Skin of body (tissue), 2 donors: Measurements from ENCODE around the gene GABBR1. TPM values are rescaled to one million over a fixed set of nuclear protein-coding genes. Genes with fewer than 3 reads are reported as not detected.

Source experiments
- DNase-seq: peaks from one replicate; lab custom pipeline; 2025; lab: John Stamatoyannopoulos, UW
- total RNA-seq: library from RNA; depleted of rRNA; stranded (reverse); fragments of >200 nt; gene quantifications from one replicate; pipeline ENCODE4 v1.2.3, GENCODE V29; 2014

GABBR1 gene
- total RNA-seq, 1 donor from 2014 or later = 28.8 TPM

DNA sequence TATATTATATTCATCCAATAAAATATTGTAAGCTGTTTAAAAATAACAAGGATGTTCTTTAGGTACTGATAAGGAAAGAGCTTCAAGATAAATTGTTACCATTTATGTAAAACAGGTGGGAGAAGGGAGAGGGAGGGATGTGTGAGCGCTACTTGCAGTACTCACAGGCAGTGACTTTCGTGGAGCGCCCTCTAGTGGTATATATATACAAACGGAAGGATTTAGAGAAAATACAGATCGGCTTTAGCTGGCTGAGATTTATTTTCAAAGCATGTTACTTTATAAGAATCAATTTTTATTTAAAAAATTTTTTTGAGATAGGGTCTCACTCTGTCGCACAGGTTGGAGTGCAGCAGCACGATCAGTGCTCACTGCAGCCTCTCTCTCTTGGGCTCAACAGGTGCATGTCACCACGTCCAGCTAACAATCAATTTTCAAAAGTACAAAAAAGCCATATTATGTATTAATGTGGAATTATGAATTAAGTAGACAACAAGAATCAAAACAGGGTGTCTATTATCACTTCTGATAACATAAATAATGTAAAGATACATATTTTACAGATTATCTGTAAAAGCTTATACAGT, 20.6 kb upstream of the GABBR1 start:
- no peak for DNase-seq

DNA sequence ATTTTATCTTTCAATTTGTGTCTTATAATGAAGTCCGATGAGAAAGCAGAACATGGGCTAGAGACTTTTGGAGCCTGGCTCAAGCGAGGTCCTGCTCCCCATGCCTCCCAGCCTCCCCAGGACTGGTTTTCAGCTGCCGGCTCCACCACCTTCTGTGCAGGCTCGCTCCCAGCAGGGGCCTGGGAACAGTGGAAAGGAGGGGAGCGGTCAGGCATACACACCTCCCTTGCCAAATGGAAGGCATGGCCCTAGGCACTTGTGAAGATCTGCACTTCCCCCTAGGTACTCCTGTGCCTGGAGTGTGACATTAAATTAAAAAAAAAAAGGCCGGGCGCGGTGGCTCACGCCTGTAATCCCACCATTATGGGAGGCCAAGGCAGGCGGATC, 19.2 kb upstream of the GABBR1 start:
- DNase-seq = no peak

DNA sequence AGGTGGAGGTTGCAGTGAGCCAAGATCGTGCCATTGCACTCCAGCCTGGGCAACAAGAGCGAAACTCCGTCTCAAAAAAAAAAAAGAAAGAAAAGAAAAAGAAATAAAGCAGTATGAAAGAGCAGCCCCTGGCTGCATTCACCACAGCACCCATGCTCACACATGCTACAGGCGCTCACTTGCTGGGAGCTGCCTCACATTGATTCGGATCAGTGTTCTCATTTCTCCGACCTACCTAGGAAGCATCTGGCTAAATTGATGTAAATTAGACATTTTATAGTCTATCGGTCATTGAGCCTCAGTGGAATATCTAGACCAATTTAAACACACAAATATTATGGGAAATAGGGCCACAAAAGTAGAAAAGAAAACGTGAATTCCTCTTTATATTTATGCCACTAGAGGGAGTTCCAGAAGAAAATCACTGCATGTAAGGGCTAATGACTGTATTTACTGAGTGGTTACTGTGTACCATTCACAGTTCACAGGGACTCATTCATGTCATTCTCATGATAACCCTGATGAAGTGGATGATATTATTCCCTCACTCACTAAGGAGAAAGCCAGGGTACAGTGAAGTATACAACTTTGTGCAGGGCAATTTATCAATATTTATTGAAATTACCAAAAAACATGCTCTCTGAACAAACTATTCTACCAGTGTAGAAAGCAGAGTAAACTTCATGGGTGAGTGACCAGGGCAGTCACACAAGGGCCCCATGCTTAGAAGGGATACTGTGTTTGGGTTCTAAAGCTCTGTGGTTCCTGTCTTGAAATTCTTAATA, 18.6 kb upstream of the GABBR1 start:
- no peak for DNase-seq

DNA sequence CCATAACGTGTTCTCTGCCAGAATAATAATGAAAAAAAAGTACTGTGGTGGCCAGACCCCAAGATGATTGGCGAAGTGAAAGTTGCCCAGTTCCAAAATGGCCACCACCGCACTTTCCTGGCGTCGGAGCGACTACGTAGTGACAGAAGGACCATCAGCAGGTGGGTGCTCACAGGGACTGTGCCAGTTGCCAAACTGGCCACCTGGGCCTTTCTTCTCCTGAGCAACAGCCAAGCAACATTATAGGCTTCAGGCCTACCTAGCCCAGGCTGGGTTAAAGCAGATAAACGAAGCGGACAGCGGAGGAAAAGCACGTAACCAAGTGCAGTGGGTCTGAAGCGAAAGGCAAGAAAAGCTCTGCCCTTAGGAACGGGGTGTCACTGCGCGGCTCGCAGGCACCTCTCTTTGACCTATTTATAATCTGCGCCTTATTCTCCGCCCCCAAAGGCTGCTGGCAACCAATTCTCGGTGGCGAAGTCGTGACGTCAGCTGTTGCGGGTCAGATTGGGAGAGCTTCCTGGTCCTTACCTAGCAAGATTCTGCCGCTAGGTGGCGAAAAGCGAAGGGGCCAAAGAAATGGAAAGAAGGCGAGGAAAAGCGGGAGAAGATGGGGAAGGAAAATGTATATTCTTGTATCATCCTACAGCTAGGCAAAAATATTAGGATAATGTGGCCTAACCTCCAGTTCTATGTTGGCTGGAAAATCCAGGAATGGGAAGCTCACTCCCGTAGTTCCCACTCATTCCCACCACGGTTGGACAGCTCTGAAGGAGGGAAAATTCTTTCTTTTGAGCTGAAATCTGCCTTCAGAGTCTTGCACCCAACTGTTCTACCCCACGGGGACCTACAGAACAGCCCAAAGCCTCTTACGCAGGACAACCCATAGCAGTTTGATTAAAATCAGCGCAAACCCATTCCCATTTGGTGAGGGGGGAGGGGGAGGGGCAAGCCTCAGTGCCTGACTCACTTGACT, 17.0 kb upstream of the GABBR1 start:
- peak; percentile 97 for DNase-seq

DNA sequence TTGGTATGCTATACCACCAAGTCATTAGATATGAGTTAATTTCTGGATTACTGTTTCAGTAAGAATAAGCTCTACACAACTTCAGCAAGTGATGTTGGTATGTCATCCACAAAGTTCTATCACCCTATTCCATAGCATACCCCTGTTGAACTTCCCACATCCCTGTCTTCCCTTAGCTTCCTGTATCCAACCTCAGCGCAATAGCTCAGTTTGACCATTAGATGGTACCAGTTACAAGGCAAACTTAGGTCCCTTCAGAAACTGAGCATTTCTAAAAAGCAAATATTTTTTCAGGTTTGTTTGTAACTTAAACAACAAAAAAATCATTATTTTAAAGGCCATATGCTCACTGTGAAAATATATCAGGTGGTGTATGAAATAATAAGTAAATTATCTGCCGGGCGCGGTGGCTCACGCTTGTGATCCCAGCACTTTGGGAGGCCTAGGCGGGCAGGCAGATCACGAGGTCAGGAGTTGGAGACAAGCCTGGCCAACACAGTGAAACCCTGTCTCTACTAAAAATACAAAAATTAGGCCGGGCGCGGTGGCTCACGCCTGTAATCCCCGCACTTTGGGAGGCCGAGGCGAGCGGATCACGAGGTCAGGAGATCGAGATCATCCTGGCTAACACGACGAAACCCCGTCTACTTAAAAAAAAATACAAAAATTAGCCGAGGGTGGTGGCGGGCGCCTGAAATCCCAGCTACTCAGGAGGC, 15.1 kb upstream of the GABBR1 start:
- no peak for DNase-seq

DNA sequence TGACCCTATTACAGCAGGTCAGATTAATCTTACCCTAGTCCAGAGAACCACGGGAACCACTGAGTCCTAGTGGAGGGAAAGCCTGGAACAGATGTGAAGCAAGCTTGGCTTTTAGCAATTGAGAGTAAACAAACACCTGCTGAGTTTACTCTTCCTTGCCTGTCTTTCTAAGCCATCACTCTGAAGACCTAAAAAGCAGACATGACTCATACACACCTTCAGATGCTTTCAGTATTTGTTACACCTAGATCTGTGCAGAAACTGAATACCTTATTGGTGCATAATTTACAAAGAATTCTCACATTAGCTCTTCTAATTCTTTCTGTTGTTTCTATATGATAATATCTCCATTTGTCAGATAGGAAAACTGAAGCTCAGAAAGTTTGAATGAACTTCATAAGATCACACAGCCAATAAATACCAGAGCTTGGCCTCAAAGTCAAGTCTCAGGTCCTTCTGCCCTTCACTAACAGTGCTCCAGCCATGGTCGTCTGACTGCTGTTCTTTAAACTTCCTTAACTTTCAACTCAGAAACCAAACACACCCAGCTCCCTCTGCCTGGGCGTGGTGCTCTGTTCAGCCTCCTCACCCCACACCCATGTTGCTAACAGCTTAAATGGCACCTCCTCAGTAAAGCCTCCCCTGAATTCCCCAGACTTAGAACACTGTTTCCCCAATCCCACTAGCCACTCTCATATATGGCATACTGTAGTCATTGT, 8.6 kb upstream of the GABBR1 start:
- DNase-seq = no peak

DNA sequence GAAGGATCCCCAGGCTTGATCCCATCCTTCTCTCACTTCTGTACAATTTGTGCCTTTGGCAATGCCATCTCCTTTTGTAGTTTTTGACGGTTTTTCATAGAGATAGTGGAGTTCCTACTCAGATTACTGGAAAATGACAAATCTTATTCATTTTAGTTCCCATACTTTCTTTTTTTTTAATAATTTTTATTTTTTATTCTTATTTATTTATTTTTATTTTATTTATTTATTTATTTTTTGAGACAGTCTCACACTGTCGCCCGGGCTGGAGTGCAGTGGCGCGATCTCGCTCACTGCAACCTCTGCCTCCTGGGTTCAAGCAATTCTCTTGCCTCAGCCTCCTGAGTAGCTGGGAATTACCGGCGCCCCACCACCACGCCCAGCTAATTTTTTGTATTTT, 4.3 kb upstream of the GABBR1 start:
- DNase-seq = no peak

DNA sequence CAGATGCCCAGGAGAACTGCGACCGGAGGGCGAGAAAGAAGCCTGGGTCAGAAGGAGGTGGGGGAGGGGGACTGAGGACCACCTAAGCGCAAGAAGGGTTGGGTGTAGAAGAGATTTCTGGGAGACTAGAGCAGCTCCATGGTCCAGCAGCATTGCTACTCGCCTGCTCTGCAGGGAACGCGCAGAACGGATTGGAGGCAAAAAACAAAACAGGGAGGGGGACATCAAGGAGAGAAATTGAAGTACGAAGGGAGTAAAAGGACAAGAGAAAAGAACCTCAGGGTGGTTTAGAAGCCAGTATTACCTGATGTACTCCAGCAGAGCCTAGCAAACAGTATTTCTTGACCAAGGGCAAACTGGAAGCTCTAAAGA, 537 bp upstream of the GABBR1 start:
- peak; percentile 61 for DNase-seq

DNA sequence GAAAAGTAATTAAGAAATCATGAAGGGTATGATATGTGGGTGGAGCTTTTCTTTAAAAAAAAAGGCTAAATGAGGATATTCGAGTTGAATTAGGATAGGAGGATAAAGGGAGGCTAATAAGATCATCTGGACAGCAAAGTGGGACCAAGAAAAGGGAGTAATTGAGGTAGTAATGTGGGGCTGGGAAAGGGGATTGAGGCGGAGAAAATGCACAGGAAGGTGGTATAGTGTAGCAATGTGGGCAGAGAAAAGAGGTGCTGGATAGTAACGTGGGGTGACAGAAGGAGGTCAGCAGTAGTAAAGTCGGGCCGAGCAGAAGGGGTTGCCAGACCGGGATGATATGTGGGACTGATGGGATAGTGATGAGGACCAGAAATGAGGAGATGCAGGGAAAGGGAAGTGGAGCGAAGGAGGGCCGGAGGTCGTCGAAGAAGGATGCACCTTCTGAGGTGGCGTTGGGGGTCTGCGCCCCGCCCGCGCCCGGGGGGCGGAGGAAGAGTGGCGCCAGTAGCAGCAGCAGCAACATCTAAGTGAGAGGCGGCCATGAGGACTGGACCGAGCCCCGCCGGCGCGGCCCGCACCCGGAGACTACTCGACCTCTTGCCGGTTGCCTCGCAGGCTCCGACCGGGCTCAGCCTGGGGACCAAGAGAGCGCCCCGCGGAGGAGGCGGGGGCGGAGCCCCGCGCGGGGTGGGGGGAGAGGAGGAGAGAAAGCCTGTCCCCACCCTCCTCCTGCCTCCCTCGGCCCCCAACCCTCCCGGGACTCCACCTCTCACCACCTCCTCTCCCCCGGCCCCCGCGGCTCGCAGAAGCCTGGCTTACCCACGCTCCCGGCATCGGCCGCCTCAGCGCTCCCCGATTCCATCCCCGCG, 887 bp downstream of the GABBR1 start:
- DNase-seq = peak; percentile 13

DNA sequence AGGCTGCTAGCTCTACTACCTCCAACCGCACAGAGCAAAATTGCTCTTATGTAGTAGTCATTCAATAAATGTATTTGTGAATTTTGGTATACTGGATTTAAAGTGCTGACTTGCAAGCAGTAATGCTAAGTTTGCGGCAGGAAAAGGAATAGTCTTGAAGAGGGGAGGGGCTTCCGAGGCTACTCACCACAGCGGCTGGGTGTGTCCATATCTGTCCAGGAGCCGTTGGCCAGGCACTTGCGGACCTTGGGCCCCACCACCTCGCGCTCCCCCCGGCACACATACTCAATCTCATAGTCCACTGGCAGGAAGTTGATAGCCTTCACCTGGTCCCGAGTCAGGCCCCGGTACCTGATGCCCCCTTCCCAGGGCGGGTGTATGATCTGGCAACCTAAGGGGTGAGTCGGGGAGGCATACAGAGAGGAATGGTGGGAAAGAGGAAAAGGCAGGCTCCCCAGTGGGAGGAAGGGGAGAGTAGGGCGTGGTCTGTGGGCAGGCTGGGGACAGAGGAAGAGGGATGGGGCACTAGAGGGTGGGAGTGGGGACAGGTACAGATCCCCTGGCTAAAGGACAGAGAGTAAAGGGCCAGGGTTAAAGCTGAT, 1.7 kb downstream of the GABBR1 start:
- DNase-seq = no peak

DNA sequence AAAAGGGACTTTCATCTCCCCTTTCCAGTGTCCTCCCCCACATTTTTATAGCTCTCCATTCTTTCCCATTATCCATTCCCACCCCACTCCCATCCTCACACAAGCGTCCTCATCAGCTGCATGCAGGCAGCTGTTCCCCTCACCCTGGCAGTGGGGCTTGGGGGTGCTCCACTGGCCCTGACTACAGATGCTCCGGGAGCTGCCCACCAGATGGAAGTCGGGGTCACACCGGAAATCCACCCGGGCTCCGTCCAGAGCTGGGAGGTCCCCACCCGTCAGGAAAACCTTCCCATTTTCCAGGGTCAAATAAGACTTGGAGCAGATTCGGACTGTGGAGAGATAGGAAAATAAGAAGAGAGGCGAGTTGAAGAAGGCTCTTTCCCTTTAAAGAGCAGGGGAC, 2.7 kb downstream of the GABBR1 start:
- DNase-seq = no peak

DNA sequence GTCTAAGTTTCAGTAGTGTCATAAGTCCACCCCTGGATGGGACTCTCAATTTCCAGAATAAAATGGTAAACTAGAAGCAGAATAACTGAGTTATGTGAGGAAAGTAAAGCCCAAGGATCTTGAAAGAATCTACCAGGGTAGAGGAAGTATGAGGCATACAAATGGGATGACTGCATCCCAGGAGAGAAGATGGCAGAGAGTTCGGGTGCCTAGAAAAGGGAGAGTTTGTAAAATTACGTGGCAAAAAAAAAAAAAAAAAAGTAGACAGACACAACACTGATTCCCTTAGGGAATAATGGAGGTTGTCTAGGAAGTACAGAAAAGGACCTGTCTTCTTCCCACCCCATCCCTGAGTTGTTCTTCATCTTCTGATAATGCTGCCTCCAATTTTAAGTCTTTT, 3.4 kb downstream of the GABBR1 start:
- DNase-seq = no peak

DNA sequence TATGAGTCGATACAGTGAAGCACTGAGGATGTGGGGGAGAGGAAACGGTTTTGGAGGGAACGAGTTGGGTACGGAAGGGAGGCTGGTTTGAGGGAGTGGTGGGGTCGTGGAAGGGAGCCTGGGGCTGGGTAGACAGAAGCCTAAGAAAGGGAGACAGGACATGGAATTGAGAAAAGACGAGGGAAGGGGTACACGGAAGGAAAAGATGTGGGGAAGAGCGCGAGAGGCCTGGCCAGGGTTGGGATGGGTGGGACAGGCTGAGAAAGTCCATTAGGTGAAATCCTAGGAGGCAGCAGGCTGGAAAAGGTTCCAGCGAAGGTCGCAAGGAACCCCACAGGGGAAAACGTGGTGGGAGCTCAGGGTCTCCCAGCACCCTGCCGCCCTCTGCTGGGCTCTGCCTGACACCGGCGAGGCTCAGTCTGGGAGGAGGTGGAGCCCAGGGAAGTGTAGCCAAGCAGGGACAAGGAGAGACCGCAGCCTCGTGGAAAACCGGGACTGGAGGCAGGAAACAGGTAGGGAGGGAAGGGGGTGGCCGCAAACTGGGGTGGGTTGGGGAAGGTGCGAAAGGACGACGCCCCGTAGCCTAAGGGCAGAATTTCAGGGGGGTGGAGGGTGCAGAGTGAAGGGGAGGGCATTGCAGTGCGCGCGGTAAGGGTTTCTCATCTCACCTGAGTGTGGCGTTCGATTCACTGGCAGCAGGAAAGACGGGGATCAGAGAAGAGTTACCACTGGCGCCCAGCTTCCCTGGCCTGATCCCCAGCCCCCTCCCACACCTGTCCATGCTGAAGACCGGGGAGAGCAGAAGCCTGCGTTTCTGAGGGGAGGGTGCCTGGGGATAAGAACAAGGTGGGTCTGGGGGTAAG, 4.3 kb downstream of the GABBR1 start:
- peak; percentile 45 for DNase-seq

DNA sequence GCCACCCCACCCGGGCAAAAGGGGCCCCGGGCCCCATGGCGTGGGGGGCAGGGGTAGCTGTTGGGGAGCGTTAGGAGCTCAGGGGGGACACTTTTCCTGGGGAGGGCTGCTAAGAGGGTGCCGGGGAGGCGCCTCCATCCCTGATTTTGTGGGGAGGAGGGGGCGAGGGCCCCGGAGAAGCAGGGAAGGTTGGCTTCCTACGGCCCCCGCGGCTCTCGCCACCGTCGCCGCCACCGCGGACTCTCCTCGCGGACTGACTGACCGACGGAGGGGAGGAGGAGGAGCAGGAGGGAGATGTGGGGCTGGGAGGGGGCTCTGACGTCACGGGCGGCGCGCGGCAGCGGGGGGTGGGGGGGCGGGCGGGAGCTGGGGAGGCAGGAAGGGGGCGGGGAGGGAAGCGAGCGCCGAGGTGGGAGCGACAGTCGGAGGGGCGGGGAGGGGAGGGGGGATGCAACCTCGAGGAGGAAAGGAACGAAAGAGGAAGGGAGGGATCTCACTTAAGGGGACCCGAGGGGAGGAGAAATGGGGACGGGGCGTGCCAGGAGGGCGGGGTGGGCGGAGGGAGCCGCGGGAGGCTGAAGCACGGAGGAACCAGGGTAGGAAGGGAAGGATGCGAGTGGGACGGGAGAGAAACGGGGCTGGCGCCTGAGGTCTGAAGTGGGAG, 5.1 kb downstream of the GABBR1 start:
- DNase-seq = peak; percentile 84

DNA sequence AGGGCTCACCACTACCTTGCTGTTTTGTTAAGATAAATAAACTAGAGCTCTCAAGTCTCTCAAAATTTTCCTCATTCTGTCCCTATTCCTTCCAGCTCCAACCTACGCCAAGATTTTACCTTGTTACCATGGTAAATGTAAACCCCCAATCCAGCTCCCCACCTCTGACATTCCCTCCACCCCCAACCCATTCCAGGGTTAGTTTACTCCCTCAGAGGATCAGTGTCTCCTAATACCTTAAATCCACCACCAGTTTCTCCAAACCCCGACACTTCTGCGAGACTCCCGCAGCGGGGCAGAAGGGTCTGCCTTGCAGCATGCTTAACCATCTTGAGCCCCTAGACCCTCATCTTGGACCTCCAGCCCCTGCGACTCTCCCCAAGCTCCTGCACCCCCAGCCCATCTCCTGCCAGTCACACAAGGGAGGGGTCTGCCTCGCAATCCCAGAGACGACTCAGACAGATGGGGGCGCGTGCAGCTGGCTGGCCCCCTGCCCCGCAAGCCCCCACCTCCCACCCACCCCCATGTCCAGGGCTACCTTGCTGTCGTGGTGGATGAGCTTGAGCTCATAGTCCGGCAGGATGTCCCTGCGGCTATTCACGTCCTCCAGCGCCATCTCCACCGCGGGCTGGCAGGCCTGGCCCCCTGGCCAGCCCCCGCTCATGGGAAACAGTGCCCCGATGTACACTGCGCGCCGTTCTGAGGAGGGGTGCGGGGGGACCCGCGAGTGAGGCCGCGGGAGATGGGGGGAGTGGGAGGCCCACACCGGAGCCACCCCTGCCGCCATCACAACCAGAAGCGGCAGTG, 5.8 kb downstream of the GABBR1 start:
- DNase-seq = no peak

DNA sequence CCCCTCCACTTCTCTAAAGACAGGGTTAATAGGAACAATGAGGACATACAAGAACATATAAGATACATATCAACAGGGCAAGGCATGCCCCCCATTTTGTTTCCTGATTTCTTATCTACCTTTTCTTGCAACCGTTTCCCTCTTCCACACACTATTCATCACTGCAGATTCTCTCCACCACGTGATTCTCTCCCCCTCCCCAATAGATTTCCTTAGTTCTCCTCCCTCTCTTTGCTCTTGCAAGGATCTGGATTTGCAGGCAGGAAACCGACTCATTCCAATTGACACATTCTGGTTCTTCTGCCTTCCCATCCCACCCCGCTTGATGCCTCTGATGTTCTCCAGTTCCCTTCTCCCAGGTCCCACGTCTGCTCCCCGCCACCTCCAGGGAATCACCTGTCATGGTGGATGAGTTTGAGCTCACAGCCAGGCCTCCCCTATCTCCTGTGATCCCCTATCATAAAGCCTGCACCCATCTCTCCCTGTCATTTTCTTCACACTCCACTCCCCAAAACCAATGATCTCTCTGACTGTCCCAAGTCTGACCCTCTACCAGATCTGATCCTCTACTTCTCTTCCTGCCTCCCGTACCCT, 7.5 kb downstream of the GABBR1 start:
- no peak for DNase-seq

DNA sequence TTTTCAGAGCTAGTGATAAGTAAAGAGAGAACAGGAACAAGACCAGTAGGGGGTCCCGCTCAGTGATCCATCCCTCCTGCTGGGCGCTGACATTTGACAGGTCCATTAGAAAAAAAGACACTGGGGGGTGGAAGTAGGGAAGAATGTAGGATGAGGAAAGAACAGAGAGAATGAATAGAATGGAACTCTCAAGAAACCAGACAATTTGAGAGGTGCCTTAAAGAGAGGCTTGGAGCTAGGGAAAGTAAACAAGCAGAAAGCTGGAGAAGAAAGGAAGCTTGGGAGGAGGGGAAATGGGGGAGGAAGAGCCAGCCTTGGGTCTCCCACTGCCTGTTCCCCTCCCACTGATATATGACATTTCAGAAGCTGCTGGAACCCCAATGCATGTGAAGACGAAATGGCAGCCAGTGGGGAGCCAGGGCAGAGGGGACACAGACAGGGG, 8.4 kb downstream of the GABBR1 start:
- no peak for DNase-seq
